HepG2 (cell line): ENCODE data around the gene FAM131C. TPM values are rescaled to one million over a fixed set of nuclear protein-coding genes. Genes with fewer than 3 reads are reported as not detected.
A peak's percentile ranks its signal among the peaks of the same experiment; 100 is the strongest.

Experiments
- HCFC1 ChIP-seq: fragments of 150-350 bp; IDR thresholded peaks from 2 replicates; pipeline ENCODE4 v1.6.1; 2014; ENCODE audit warnings: low read depth, low read length
- HOXD1 ChIP-seq: sonication (generic); formaldehyde crosslinking; IDR thresholded peaks from 2 replicates; pipeline ENCODE4 v1.5.0; 2020; ENCODE audit warnings: missing genetic modification reagents
- KMT2A ChIP-seq: sonication (generic); formaldehyde crosslinking; IDR thresholded peaks from 2 replicates; pipeline ENCODE4 v1.4.0; 2020; ENCODE audit warnings: missing genetic modification reagents
- MTA1 ChIP-seq: sonication (generic); formaldehyde crosslinking; IDR thresholded peaks from 2 replicates; pipeline ENCODE4 v1.4.0; 2020; ENCODE audit warnings: missing genetic modification reagents, mild to moderate bottlenecking, borderline replicate concordance
- NRL ChIP-seq: sonication (generic); formaldehyde crosslinking; IDR thresholded peaks from 2 replicates; pipeline ENCODE4 v1.5.0; 2020; ENCODE audit warnings: missing genetic modification reagents, mild to moderate bottlenecking, moderate library complexity, borderline replicate concordance
- RBFOX2 ChIP-seq: fragments of 200-400 bp; formaldehyde crosslinking; IDR thresholded peaks from 2 replicates; pipeline ENCODE4 v1.6.1; 2017; ENCODE audit warnings: low read depth, mild to moderate bottlenecking, low read length
- RFX3 ChIP-seq: IDR thresholded peaks from 2 replicates; pipeline ENCODE4 v1.6.1; 2016; ENCODE audit warnings: missing biosample characterization, missing genetic modification reagents
- SETDB1 ChIP-seq: sonication (generic); formaldehyde crosslinking; IDR thresholded peaks from 2 replicates; pipeline ENCODE4 v1.5.1; 2020; ENCODE audit warnings: missing genetic modification reagents, mild to moderate bottlenecking, borderline replicate concordance
- SMAD1 ChIP-seq: sonication (generic); formaldehyde crosslinking; IDR thresholded peaks from 2 replicates; pipeline ENCODE4 v1.4.0; 2020; ENCODE audit warnings: missing genetic modification reagents, low read depth, mild to moderate bottlenecking, borderline replicate concordance
- SMC3 ChIP-seq: IDR thresholded peaks from 2 replicates; pipeline ENCODE4 v1.6.1; 2011; ENCODE audit warnings: low read length, improper control_type of control experiment
- ZFP36 ChIP-seq: fragments of 150-350 bp; IDR thresholded peaks from 2 replicates; pipeline ENCODE4 v1.6.1; 2018; ENCODE audit warnings: borderline replicate concordance, low read length, low read depth; ENCODE audit not compliant: partially characterized antibody
- ZNF589 ChIP-seq: sonication (generic); formaldehyde crosslinking; conservative IDR thresholded peaks from 2 replicates; pipeline ENCODE4 v1.8.0; 2022; ENCODE audit warnings: mild to moderate bottlenecking, moderate library complexity, missing genetic modification reagents
- ZNF629 ChIP-seq: sonication (generic); formaldehyde crosslinking; conservative IDR thresholded peaks from 2 replicates; pipeline ENCODE4 v1.5.0; 2020; ENCODE audit warnings: missing genetic modification reagents
- polyA plus RNA-seq, 8 experiments: library from polyadenylated mRNA; depleted of rRNA in 3 of 8; stranded (reverse) in 7 of 8; unstranded in 1 of 8; fragments of >200 nt; fragmentation: Illumina TruSeq in 4 of 8; extraction: Trizol in 4 of 8; gene quantifications; 2 replicates each; pipeline versions ENCODE4 v1.2.1 to v1.2.3, GENCODE V29; 2011 to 2016; ENCODE audit warnings: low read depth in 4 of 8, missing spikeins in 1 of 8, mixed read lengths in 1 of 8; ENCODE audit not compliant: insufficient read depth in 1 of 8
- total RNA-seq, 5 experiments: library from RNA; depleted of rRNA; stranded (reverse); fragments of >200 nt; fragmentation: Illumina TruSeq; extraction: Trizol; gene quantifications; 2 replicates each; pipeline ENCODE4 v1.2.3, GENCODE V29; 2016; ENCODE audit warnings: low read depth in 1 of 5
- TF ChIP-seq, protein P1 (sequence below): sonication (generic); formaldehyde crosslinking; IDR thresholded peaks from 2 replicates; pipeline ENCODE4 v1.5.0; 2020; ENCODE audit warnings: mild to moderate bottlenecking, missing genetic modification reagents, borderline replicate concordance
- TF ChIP-seq, protein P2 (sequence below): IDR thresholded peaks from 2 replicates; pipeline ENCODE4 v1.6.1; 2016; ENCODE audit warnings: mild to moderate bottlenecking, missing biosample characterization, missing genetic modification reagents
- TF ChIP-seq, protein P3 (sequence below): sonication (generic); formaldehyde crosslinking; IDR thresholded peaks from 2 replicates; pipeline ENCODE4 v1.4.0; 2020; ENCODE audit warnings: mild to moderate bottlenecking, missing genetic modification reagents
- TF ChIP-seq, protein P4 (sequence below): fragments of 450-650 bp; IDR thresholded peaks from 2 replicates; pipeline ENCODE4 v1.6.1; 2017; ENCODE audit warnings: mild to moderate bottlenecking
- TF ChIP-seq, protein P5 (sequence below): sonication (generic); formaldehyde crosslinking; IDR thresholded peaks from 2 replicates; pipeline ENCODE4 v1.4.0; 2020; ENCODE audit warnings: missing genetic modification reagents; ENCODE audit errors: not compliant biosample characterization

The FAM131C gene
- total and polyA plus RNA-seq, 2 of the 13 experiments (the other 11 are each of a cell fraction or from before 2014, with no cell fraction given): 0.07 TPM; not detected in 1

DNA sequence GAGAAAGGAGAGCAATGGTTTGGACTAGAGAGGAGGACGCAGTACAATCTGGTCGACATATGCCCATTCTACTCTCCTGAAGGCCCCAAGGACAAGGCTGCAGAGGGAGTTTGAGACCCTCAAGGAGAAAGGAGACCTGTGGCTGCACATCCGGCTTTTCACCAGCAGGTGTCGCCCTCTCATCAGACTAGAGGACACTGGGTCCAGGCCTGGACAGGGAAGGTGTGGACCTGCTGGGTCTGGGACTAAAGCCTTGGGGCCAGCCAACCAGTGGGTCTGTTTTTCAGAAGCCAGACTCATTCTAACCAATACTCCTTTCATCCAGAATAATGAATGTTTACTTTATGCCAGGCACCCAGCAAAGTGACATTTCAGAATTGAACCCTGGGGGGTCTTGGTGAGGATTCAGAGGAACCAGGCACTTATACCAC, 64.4 kb downstream of the FAM131C start (continued):
- TF ChIP-seq, protein P1, sequence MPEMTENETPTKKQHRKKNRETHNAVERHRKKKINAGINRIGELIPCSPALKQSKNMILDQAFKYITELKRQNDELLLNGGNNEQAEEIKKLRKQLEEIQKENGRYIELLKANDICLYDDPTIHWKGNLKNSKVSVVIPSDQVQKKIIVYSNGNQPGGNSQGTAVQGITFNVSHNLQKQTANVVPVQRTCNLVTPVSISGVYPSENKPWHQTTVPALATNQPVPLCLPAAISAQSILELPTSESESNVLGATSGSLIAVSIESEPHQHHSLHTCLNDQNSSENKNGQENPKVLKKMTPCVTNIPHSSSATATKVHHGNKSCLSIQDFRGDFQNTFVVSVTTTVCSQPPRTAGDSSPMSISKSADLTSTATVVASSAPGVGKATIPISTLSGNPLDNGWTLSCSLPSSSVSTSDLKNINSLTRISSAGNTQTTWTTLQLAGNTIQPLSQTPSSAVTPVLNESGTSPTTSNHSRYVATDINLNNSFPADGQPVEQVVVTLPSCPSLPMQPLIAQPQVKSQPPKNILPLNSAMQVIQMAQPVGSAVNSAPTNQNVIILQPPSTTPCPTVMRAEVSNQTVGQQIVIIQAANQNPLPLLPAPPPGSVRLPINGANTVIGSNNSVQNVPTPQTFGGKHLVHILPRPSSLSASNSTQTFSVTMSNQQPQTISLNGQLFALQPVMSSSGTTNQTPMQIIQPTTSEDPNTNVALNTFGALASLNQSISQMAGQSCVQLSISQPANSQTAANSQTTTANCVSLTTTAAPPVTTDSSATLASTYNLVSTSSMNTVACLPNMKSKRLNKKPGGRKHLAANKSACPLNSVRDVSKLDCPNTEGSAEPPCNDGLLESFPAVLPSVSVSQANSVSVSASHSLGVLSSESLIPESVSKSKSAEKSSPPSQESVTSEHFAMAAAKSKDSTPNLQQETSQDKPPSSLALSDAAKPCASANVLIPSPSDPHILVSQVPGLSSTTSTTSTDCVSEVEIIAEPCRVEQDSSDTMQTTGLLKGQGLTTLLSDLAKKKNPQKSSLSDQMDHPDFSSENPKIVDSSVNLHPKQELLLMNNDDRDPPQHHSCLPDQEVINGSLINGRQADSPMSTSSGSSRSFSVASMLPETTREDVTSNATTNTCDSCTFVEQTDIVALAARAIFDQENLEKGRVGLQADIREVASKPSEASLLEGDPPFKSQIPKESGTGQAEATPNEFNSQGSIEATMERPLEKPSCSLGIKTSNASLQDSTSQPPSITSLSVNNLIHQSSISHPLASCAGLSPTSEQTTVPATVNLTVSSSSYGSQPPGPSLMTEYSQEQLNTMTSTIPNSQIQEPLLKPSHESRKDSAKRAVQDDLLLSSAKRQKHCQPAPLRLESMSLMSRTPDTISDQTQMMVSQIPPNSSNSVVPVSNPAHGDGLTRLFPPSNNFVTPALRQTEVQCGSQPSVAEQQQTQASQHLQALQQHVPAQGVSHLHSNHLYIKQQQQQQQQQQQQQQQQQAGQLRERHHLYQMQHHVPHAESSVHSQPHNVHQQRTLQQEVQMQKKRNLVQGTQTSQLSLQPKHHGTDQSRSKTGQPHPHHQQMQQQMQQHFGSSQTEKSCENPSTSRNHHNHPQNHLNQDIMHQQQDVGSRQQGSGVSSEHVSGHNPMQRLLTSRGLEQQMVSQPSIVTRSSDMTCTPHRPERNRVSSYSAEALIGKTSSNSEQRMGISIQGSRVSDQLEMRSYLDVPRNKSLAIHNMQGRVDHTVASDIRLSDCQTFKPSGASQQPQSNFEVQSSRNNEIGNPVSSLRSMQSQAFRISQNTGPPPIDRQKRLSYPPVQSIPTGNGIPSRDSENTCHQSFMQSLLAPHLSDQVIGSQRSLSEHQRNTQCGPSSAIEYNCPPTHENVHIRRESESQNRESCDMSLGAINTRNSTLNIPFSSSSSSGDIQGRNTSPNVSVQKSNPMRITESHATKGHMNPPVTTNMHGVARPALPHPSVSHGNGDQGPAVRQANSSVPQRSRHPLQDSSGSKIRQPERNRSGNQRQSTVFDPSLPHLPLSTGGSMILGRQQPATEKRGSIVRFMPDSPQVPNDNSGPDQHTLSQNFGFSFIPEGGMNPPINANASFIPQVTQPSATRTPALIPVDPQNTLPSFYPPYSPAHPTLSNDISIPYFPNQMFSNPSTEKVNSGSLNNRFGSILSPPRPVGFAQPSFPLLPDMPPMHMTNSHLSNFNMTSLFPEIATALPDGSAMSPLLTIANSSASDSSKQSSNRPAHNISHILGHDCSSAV (CRISPR knock-in tag): no peak
- no peak for TF ChIP-seq HCFC1
- TF ChIP-seq HOXD1 (CRISPR knock-in tag): no peak
- TF ChIP-seq, protein P2, sequence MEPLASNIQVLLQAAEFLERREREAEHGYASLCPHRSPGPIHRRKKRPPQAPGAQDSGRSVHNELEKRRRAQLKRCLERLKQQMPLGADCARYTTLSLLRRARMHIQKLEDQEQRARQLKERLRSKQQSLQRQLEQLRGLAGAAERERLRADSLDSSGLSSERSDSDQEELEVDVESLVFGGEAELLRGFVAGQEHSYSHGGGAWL: 0 out of 2 replicates have a peak, but pooled peaks have one; percentile 38
- no peak for TF ChIP-seq ZFP36
- no peak for TF ChIP-seq KMT2A (CRISPR knock-in tag)
- no peak for TF ChIP-seq SETDB1 (CRISPR knock-in tag)
- peak; percentile 89 for TF ChIP-seq SMC3
- TF ChIP-seq, protein P3, sequence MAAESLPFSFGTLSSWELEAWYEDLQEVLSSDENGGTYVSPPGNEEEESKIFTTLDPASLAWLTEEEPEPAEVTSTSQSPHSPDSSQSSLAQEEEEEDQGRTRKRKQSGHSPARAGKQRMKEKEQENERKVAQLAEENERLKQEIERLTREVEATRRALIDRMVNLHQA (CRISPR knock-in tag): no peak
- no peak for TF ChIP-seq RFX3
- no peak for TF ChIP-seq NRL (CRISPR knock-in tag)
- no peak for TF ChIP-seq ZNF629 (CRISPR knock-in tag)
- TF ChIP-seq MTA1 (CRISPR knock-in tag): no peak
- TF ChIP-seq RBFOX2: no peak
- no peak for TF ChIP-seq SMAD1
- no peak for TF ChIP-seq ZNF589 (CRISPR knock-in tag)
- TF ChIP-seq, protein P4, sequence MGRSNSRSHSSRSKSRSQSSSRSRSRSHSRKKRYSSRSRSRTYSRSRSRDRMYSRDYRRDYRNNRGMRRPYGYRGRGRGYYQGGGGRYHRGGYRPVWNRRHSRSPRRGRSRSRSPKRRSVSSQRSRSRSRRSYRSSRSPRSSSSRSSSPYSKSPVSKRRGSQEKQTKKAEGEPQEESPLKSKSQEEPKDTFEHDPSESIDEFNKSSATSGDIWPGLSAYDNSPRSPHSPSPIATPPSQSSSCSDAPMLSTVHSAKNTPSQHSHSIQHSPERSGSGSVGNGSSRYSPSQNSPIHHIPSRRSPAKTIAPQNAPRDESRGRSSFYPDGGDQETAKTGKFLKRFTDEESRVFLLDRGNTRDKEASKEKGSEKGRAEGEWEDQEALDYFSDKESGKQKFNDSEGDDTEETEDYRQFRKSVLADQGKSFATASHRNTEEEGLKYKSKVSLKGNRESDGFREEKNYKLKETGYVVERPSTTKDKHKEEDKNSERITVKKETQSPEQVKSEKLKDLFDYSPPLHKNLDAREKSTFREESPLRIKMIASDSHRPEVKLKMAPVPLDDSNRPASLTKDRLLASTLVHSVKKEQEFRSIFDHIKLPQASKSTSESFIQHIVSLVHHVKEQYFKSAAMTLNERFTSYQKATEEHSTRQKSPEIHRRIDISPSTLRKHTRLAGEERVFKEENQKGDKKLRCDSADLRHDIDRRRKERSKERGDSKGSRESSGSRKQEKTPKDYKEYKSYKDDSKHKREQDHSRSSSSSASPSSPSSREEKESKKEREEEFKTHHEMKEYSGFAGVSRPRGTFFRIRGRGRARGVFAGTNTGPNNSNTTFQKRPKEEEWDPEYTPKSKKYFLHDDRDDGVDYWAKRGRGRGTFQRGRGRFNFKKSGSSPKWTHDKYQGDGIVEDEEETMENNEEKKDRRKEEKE: no peak
- TF ChIP-seq, protein P5, sequence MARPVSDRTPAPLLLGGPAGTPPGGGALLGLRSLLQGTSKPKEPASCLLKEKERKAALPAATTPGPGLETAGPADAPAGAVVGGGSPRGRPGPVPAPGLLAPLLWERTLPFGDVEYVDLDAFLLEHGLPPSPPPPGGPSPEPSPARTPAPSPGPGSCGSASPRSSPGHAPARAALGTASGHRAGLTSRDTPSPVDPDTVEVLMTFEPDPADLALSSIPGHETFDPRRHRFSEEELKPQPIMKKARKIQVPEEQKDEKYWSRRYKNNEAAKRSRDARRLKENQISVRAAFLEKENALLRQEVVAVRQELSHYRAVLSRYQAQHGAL (CRISPR knock-in tag): no peak
